ENCODE data around the gene C2CD2L. TPM values are rescaled to one million over a fixed set of nuclear protein-coding genes. Genes with fewer than 3 reads are reported as not detected.

The C2CD2L gene
- total RNA-seq, 6 experiments from 2014 or later = 10.0 to 13.5 (median 10.8) TPM

- no peaks in the 10 kb centered on the region for H3K36me3 Mint-ChIP-seq (ENCODE audit: low read depth)
- no peak for DNase-seq
- H3K27ac Mint-ChIP-seq = no peak within 1 kb of the TSS
- H3K4me1 Mint-ChIP-seq (ENCODE audit: low read depth) = peaks cover 14% of the 10 kb centered on the region
- peaks cover 44% of the 10 kb centered on the region for H3K27me3 Mint-ChIP-seq (ENCODE audit: insufficient read depth)
- H3K9me3 Mint-ChIP-seq = no peaks in the 10 kb centered on the region
- peak within 1 kb of the TSS; percentile 81 for H3K4me3 Mint-ChIP-seq
- no peak for TF ChIP-seq CTCF (IDR thresholded peaks at IDR 0.05)
These were observed 42.1 kb downstream of the C2CD2L start, which contains the start of gene ABCG4 for GRCh38 chr11:119149018-119149785. ABCG4 (plus strand) TSS chr11:119149052; CDS start chr11:119149966, 914 bp downstream.

GRCh38 chr11:119149786-119150275 lies 42.7 kb downstream of the C2CD2L start:
- H3K4me3 Mint-ChIP-seq = peak overlapping the region; percentile 37; the same call in 1 of the 2 replicates
- H3K27me3 Mint-ChIP-seq (ENCODE audit: insufficient read depth) = peaks cover 51% of the 10 kb centered on the region

GRCh38 chr11:119152043-119152442 lies 44.9 kb downstream of the C2CD2L start:
- Mint-ChIP-seq H3K4me3 (no peak overlapping the region), H3K27ac (no peak overlapping the region), H3K36me3 (ENCODE audit: low read depth) (no peaks in the 10 kb centered on the region), H3K4me1 (ENCODE audit: low read depth) (no peaks in the 10 kb centered on the region), H3K9me3 (no peaks in the 10 kb centered on the region), H3K27me3 (ENCODE audit: insufficient read depth) (peaks cover 56% of the 10 kb centered on the region)
- no peak for DNase-seq
- TF ChIP-seq CTCF (IDR thresholded peaks at IDR 0.05) = no peak

More at GRCh38 chr11:119149786-119150275, 42.7 kb downstream of the C2CD2L start:
- Mint-ChIP-seq H3K9me3 (no peaks in the 10 kb centered on the region), H3K27ac (no peak overlapping the region), H3K4me1 (ENCODE audit: low read depth) (peaks cover 9% of the 10 kb centered on the region), H3K36me3 (ENCODE audit: low read depth) (no peaks in the 10 kb centered on the region)
- TF ChIP-seq CTCF (IDR thresholded peaks at IDR 0.05) = no peak
- DNase-seq = no peak

GRCh38 chr11:119152604-119153003 lies 45.5 kb downstream of the C2CD2L start:
- no peak overlapping the region for H3K27ac Mint-ChIP-seq
- H3K4me1 Mint-ChIP-seq (ENCODE audit: low read depth) = no peaks in the 10 kb centered on the region
- DNase-seq = no peak
- no peak overlapping the region for H3K4me3 Mint-ChIP-seq
- no peaks in the 10 kb centered on the region for H3K9me3 Mint-ChIP-seq
- H3K36me3 Mint-ChIP-seq (ENCODE audit: low read depth) = no peaks in the 10 kb centered on the region
- H3K27me3 Mint-ChIP-seq (ENCODE audit: insufficient read depth) = peaks cover 52% of the 10 kb centered on the region
- no peak for TF ChIP-seq CTCF (IDR thresholded peaks at IDR 0.05)

- Mint-ChIP-seq H3K27ac (no peak overlapping the region), H3K9me3 (no peaks in the 10 kb centered on the region), H3K4me3 (no peak overlapping the region), H3K4me1 (ENCODE audit: low read depth) (no peaks in the 10 kb centered on the region), H3K36me3 (ENCODE audit: low read depth) (no peaks in the 10 kb centered on the region), H3K27me3 (ENCODE audit: insufficient read depth) (peaks cover 46% of the 10 kb centered on the region)
- DNase-seq = no peak
- TF ChIP-seq CTCF (IDR thresholded peaks at IDR 0.05) = peak; percentile 44
These were observed 46.1 kb downstream of the C2CD2L start for GRCh38 chr11:119153049-119153818.

Data from HFFc6 (cell line).